Stimulated activated CD4-positive, alpha-beta T cell treated with anti-CD3 and anti-CD28 coated beads, Interleukin-15, amount 100 ng/mL, for 24 hours (primary cell): Measurements from ENCODE around the gene SRP9.
"Not testable (repeated sequence)": the region's sequence is repeated elsewhere in the genome, so short reads cannot be mapped to it uniquely, and the experiment has no call there.

Source experiments
- DNase-seq: peaks from one replicate; pipeline ENCODE4 v3.0.0-alpha.2; 2020

SRP9 gene

GRCh38 chr1:225757927-225758656 lies 19.5 kb upstream of the SRP9 start:
- no peak for DNase-seq

DNA sequence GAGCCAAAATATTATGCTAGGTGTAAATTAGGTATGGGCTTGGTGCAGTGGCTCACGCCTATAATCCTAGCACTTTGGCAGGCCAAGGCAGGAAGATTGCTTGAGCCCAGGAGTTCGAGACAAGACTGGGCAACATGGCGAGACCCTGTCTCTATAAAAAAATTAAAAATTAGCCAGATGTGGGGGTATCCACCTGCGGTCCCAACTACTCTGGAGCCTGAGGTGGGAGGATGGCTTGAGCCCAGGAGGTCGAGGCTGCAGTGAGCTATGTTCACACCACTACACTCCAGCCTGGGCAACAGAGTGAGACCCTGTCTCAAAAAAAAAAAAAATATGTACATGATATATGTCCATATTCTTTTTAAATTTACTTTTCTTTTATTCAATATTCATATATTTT lies 17.7 kb upstream of the SRP9 start:
- not testable (repeated sequence) for DNase-seq

DNA sequence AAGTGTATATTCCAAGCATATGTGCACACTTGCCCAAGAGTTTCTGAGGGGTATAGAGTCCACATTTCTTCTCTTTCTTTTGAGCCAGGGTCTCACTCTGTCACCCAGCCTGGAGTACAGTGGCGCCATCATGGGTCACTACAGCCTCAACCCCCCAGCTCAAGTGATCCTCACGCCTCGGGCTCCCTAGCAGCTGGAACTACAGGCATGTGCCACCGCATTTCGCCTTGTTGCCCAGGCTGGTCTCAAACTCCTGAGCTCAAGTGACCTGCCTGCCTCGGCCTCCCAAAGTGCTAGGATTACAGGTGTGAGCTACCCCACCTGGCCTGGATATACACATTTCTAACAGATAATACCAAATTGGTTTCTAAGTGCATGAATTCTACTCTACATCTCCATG lies 17.1 kb upstream of the SRP9 start:
- DNase-seq: no peak

DNA sequence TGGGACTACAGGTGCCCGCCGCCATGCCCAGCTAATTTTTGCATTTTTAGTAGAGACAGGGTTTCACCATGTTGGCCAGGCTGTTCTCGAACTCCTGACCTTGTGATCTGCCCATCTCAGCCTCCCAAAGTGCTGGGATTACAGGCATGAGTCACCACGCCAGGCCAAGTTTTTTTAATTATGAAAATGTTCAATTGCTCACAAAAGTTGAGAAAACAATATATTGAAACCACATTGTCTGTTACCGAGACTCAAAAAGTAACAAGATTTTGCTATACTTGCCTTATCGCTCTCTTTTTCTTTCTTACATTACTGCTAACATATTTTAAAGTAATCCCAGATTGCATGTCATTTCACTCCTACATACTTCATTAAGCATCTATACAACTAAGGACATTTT lies 16.2 kb upstream of the SRP9 start:
- DNase-seq: not testable (repeated sequence)

DNA sequence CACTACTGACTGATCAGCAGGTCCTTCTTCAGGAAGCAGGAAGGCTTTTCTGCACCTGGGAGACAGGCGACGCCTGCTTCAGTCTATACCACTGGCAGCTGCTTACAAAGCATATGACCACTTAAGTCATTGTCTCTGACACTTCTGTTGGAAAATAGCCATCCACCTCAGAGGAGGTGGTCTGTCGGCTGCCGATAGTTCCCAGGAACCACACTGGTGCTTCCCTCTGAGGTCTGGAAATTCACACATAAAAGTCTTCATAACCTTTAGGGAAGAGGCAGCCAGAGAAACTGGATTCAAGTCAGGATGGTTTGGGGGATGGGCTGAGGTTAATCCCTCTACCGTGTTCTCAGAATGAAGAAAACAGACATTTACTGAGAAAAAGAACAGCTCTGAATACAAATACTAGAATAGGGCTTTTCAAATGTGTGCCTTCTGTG lies 15.6 kb upstream of the SRP9 start:
- no peak for DNase-seq

GRCh38 chr1:225762444-225762843 lies 15.2 kb upstream of the SRP9 start:
- DNase-seq: no peak

- DNase-seq: no peak
Measured at GRCh38 chr1:225763716-225764548, 13.7 kb upstream of the SRP9 start.

GRCh38 chr1:225765982-225766674 lies 11.5 kb upstream of the SRP9 start:
- no peak for DNase-seq

- DNase-seq: no peak
Measured at GRCh38 chr1:225766967-225767633, 10.5 kb upstream of the SRP9 start.

DNA sequence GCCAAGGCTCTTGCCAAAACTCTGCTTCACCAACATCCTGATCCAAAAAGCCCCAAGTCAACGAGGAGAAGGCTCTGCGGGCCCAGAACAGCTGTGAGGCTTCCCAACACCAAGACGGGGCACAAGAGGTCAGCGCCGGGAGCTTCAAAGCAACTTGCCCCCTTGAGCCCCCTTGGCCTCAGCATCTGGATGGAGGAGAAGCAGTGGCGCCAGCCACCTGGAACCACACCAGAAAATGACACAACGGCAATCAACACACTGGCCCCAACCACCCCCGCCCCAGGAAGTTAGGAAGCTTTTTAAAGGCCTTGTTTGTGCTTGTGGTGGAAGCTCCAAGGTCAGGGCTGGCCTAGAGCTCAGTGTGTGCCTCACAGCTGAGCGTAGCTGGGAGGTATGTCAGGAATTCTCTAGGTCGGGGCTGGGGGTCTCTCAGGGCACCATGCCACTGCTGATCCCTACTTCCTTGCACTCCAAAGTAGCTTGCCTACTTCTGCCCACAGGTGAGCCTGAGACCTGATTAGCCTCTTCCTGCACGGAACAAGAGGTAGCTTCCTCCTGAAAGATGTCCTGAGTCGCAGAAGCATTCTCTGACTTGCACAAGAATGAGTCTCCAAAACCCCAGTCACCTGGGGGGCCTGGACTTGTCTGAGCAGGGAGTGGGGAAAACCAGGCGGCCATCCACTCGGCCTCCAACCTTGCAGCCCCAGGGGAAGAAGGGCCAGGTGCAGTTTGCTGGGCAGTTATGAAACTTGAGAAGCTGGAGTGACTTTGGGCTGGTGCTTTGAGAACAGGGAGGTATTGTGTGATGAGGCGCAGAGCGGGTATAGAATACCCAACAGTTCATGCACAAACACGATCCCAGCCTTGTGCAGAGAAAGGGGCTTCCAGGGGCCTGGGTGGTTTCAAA lies 9.7 kb upstream of the SRP9 start:
- DNase-seq: no peak

GRCh38 chr1:225768662-225769426 lies 8.8 kb upstream of the SRP9 start:
- no peak for DNase-seq

DNA sequence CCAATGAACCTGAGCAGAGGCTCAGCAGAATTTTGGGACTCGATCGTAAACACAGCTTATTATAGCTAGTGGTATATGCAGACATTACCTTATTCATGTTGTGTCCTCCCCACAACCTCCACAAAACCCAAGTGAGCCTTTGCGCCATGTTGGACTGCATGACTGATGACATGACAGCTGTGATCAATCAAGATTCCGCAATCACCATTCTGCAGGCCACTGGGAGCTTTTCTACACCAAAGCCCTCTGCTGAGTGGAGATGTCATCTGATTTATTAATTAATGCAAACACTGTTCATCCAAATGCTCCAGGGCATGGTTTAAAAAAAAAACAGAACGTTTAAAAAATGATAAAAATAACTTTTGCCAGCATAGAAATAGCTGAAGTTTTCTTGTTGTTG lies 7.9 kb upstream of the SRP9 start:
- DNase-seq: no peak

- no peak for DNase-seq
Measured at GRCh38 chr1:225770561-225771248, 6.9 kb upstream of the SRP9 start.

DNA sequence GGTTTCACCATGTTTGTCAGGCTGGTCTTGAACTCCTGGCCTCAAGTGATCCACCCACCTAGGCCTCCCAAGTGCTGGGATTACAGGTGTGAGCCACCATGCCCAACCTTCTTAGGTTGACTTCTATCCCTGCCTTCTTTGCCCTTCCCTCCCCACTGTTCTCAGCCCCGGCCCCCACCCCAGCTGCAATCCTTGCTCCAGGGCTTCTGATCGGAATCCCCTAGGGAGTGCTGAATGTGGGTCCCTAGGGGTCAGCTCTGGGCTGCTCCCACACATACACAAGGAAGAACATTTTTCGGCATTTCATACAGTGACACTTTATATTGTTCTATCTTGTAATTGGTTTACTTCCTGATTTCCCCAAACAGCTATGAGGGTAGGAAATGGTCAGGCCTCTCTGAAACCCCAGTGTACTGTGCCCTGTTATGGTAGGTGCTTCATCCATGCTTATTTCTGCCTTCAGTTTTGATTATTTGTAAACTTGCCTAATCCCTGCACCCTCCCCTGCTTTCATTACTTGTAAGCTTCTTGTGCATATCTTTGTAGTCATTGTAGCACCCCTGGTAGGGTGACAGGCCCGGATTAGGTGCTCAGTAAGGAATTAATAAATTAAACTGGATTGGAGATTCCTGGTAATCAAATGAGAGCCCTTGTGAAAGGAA lies 5.8 kb upstream of the SRP9 start:
- DNase-seq: no peak

DNA sequence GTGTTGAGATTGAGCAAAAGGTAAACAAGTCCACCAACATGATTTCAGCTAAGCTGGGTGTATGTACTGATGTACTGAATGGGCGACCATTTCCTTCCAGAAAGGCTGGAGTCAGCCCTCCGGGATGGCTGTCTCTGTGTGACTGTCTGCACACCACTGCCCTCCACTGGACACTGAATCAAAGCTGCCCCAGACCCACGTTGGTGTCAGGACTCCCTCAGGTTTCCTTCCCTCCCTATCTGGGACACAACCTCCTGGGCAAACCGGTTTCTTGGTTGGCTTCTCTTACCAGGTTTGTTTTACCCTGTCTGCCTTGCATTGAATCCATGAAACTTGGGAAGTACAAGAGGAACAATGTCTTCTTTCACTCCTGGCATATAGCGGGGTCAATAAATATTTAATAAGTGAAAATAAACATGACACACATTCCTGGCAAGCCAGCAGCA lies 5.3 kb upstream of the SRP9 start:
- peak; percentile 55 for DNase-seq

GRCh38 chr1:225772848-225773247 lies 4.8 kb upstream of the SRP9 start:
- no peak for DNase-seq

GRCh38 chr1:225774281-225775147 lies 3.1 kb upstream of the SRP9 start:
- no peak for DNase-seq

- no peak for DNase-seq
Measured at GRCh38 chr1:225776294-225776693, 1.3 kb upstream of the SRP9 start.

DNA sequence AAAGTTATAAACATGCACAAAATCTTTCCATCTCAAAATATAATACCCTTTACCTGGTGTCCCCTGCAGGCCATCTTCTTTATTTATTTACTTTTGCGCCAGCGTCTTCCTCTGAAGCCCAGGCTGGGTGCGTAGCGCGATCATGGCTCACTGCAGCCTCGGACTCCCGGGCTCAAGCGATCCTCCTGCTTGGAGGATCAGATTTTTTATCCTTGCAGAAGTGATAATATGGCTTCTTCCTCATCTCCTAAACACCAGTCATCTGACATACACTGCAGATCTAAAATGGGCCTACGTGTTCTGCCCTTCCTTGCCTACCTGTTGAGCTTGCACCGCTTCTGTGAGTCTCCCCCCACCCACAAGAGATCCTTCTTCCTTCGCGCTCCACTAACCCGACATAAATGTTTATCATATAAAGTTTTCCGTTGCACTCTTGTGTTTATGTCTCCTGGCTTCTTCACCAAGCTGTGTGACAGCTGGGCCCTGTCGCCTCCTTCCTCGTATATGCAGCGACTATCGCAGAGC lies 506 bp upstream of the SRP9 start:
- DNase-seq: no peak
